Measurements from ENCODE around the gene NFKBIA.

NFKBIA gene

GRCh38 chr14:35387713-35388579, 16.6 kb downstream of the NFKBIA start:
- no peaks in the 10 kb centered on the region for H3K27me3 ChIP-seq
- H3K36me3 ChIP-seq: no peaks in the 10 kb centered on the region
- TF ChIP-seq CTCF (IDR thresholded peaks at IDR 0.05): no peak
- no peaks in the 10 kb centered on the region for H3K4me1 ChIP-seq (ENCODE audit: control insufficient read depth in 1 of 2, insufficient read depth in 1 of 2, low read depth in 1 of 2, low read length in 1 of 2)
- H3K4me3 ChIP-seq (ENCODE audit: low read depth in 1 of 2, low read length in 1 of 2): no peak overlapping the region
- H3K9me3 ChIP-seq: no peaks in the 10 kb centered on the region
- no peak overlapping the region for H3K27ac ChIP-seq

GRCh38 chr14:35387219-35387618, 17.3 kb downstream of the NFKBIA start:
- Histone ChIP-seq H3K9me3 (no peaks in the 10 kb centered on the region), H3K27me3 (no peaks in the 10 kb centered on the region), H3K4me3 (ENCODE audit: low read depth in 1 of 2, low read length in 1 of 2) (no peak overlapping the region), H3K27ac (no peak overlapping the region), H3K36me3 (no peaks in the 10 kb centered on the region), H3K4me1 (ENCODE audit: control insufficient read depth in 1 of 2, insufficient read depth in 1 of 2, low read depth in 1 of 2, low read length in 1 of 2) (no peaks in the 10 kb centered on the region)
- TF ChIP-seq CTCF (IDR thresholded peaks at IDR 0.05): no peak

GRCh38 chr14:35386673-35387125, 17.9 kb downstream of the NFKBIA start:
- Histone ChIP-seq H3K27ac (no peak overlapping the region), H3K9me3 (no peaks in the 10 kb centered on the region), H3K4me3 (ENCODE audit: low read depth in 1 of 2, low read length in 1 of 2) (no peak overlapping the region), H3K27me3 (no peaks in the 10 kb centered on the region), H3K4me1 (ENCODE audit: control insufficient read depth in 1 of 2, insufficient read depth in 1 of 2, low read depth in 1 of 2, low read length in 1 of 2) (no peaks in the 10 kb centered on the region), H3K36me3 (no peaks in the 10 kb centered on the region)
- no peak for TF ChIP-seq CTCF (IDR thresholded peaks at IDR 0.05)

GRCh38 chr14:35385042-35385839, 19.3 kb downstream of the NFKBIA start:
- Histone ChIP-seq H3K4me1 (ENCODE audit: control insufficient read depth in 1 of 2, insufficient read depth in 1 of 2, low read depth in 1 of 2, low read length in 1 of 2) (no peaks in the 10 kb centered on the region), H3K27me3 (no peaks in the 10 kb centered on the region), H3K36me3 (no peaks in the 10 kb centered on the region), H3K9me3 (no peaks in the 10 kb centered on the region), H3K27ac (no peak overlapping the region), H3K4me3 (ENCODE audit: low read depth in 1 of 2, low read length in 1 of 2) (no peak overlapping the region)
- no peak for TF ChIP-seq CTCF (IDR thresholded peaks at IDR 0.05)

GRCh38 chr14:35384455-35385041, 20.0 kb downstream of the NFKBIA start:
- Histone ChIP-seq H3K27ac (no peak overlapping the region), H3K9me3 (no peaks in the 10 kb centered on the region), H3K4me3 (ENCODE audit: low read depth in 1 of 2, low read length in 1 of 2) (no peak overlapping the region), H3K4me1 (ENCODE audit: control insufficient read depth in 1 of 2, insufficient read depth in 1 of 2, low read depth in 1 of 2, low read length in 1 of 2) (no peaks in the 10 kb centered on the region), H3K27me3 (no peaks in the 10 kb centered on the region), H3K36me3 (no peaks in the 10 kb centered on the region)
- TF ChIP-seq CTCF (IDR thresholded peaks at IDR 0.05): no peak

All from neutrophil (primary cell).